MCF 10A (cell line): ENCODE data around the gene CSTF3. TPM values are rescaled to one million over a fixed set of nuclear protein-coding genes. Genes with fewer than 3 reads are reported as not detected.
A peak's percentile ranks its signal among the peaks of the same experiment; 100 is the strongest.

Source experiments
- BruUV-seq: library from RNA; stranded (reverse); fragments of 400-500 nt; replicated peaks from 2 replicates; lab custom pipeline; 2021; lab: Mats Ljungman, UMichigan
- CTCF ChIA-PET: fragments of 300-600 bp; sonication (Branson Sonifier 250); formaldehyde crosslinking; extraction: SDS; loops from one replicate; lab custom pipeline; 2021; ENCODE audit warnings: antibody characterized with exemption, inconsistent platforms; lab: Yijun Ruan, JAX
- POLR2A ChIA-PET: fragments of 300-600, 350-650 bp; sonication (Branson Sonifier 250); formaldehyde crosslinking; extraction: SDS; loops from one replicate; lab custom pipeline; 2020; ENCODE audit warnings: antibody characterized with exemption, inconsistent platforms; lab: Yijun Ruan, JAX
- DNase-seq: peaks from one replicate; pipeline ENCODE4 v3.0.0-alpha.2; 2018; ENCODE audit not compliant: unreplicated experiment
- H3K27ac Mint-ChIP-seq: one replicate; pipeline ENCODE4 v1.8.0; 2022; ENCODE audit warnings: mild to moderate bottlenecking, low read depth, mixed read lengths; ENCODE audit not compliant: unreplicated experiment
- H3K27me3 Mint-ChIP-seq: one replicate; pipeline ENCODE4 v1.8.0; 2022; ENCODE audit warnings: mixed read lengths; ENCODE audit not compliant: insufficient read depth, unreplicated experiment
- H3K36me3 Mint-ChIP-seq: one replicate; pipeline ENCODE4 v1.8.0; 2022; ENCODE audit warnings: mild to moderate bottlenecking, moderate library complexity, mixed read lengths; ENCODE audit not compliant: insufficient read depth, unreplicated experiment
- H3K4me1 Mint-ChIP-seq: one replicate; pipeline ENCODE4 v1.8.0; 2022; ENCODE audit warnings: mixed read lengths; ENCODE audit not compliant: insufficient read depth, unreplicated experiment
- H3K4me3 Mint-ChIP-seq: one replicate; pipeline ENCODE4 v1.8.0; 2022; ENCODE audit warnings: mild to moderate bottlenecking, moderate library complexity, mixed read lengths; ENCODE audit not compliant: unreplicated experiment
- H3K9me3 Mint-ChIP-seq: one replicate; pipeline ENCODE4 v1.8.0; 2022; ENCODE audit warnings: mixed read lengths; ENCODE audit not compliant: unreplicated experiment
- intact Hi-C: fragments of 100-400 bp; cut with micrococcal nuclease; formaldehyde crosslinking; loops from 2 replicates; pipeline ENCODE4 v1.14.1; 2022
- total RNA-seq: library from RNA; stranded (reverse); gene quantifications from 2 replicates; pipeline ENCODE4 v1.2.3, GENCODE V29; 2022
- TF ChIP-seq, protein P1 (sequence below): fragments of 200-600 bp; IDR thresholded peaks from one replicate; pipeline ENCODE4 v1.8.0; 2022; ENCODE audit warnings: antibody characterized with exemption, mild to moderate bottlenecking; ENCODE audit not compliant: unreplicated experiment

The CSTF3 gene
- total RNA-seq, 1 experiment from 2014 or later, result 48.4 TPM

DNA sequence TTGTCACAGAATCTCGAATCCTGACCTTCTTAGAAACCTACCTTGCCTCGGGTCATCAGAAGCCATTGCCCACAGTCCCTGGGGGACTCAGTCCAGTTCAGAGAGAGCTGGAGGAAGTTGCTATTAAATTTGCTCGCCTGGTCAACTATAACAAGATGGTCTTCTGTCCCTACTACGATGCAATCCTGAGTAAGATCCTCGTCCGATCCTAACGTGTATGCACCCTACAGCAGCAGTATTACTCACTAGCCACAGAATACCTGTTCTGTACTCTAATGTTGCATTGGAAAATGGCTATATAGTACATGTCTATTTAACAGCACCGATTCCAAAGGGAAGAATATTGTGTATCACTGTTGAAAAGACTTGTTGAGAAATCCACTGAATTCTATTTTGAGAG lies 88.8 kb downstream of the CSTF3 start:
- ChIA-PET CTCF (interaction anchor here (0.7 kb wide), 1 partner anchor 111 kb away, joined by 3 read pairs; no protein-coding TSS in a partner anchor), POLR2A (no interaction called here)
- H3K4me1 Mint-ChIP-seq, result no peaks in the 10 kb centered on the region
- H3K27me3 Mint-ChIP-seq, result no peaks in the 10 kb centered on the region
- TF ChIP-seq, protein P1, sequence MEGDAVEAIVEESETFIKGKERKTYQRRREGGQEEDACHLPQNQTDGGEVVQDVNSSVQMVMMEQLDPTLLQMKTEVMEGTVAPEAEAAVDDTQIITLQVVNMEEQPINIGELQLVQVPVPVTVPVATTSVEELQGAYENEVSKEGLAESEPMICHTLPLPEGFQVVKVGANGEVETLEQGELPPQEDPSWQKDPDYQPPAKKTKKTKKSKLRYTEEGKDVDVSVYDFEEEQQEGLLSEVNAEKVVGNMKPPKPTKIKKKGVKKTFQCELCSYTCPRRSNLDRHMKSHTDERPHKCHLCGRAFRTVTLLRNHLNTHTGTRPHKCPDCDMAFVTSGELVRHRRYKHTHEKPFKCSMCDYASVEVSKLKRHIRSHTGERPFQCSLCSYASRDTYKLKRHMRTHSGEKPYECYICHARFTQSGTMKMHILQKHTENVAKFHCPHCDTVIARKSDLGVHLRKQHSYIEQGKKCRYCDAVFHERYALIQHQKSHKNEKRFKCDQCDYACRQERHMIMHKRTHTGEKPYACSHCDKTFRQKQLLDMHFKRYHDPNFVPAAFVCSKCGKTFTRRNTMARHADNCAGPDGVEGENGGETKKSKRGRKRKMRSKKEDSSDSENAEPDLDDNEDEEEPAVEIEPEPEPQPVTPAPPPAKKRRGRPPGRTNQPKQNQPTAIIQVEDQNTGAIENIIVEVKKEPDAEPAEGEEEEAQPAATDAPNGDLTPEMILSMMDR, result no peak
- H3K27ac Mint-ChIP-seq, result no peak overlapping the region
- H3K36me3 Mint-ChIP-seq, result peaks cover 88% of the 10 kb centered on the region
- DNase-seq, result no peak
- BruUV-seq, result no TSS peak
- no peaks in the 10 kb centered on the region for H3K9me3 Mint-ChIP-seq
- intact Hi-C loops, result no loop called here
- no peak overlapping the region for H3K4me3 Mint-ChIP-seq

DNA sequence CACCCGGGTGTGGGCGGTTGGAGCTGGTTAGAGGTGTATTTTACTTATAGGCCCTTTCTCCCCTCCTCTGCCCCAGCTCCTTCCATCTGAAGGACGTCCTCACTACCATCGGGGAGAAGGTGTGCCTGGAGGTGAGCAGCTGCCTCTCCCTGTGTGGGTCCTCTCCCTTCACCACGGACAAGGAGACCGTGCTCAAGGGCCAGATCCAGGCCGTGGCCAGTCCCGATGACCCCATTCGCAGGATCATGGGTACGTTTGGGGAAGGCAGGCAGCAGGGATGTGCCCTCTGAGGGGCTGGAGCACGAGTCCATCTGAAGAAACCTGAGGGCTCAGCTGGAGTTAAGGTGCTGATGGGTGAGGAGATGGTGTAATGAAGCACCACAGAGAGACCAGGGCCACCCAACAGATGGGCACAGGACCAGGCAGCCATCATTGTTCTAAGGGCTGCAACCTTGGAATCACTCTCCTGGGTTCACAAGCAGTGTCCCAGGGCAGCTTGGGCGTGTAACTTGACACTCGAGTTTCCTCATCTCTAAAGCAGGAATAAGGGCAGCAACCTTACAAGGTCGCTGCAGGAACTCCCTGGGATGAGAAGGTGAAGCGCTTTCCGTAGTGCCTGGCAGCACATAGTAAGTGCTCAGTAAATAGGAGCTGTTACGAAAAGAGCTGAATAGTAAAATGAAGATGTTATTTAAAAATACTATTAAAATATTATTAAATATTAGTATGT lies 92.5 kb downstream of the CSTF3 start:
- Mint-ChIP-seq H3K36me3 (peaks cover 90% of the 10 kb centered on the region), H3K9me3 (no peaks in the 10 kb centered on the region), H3K27ac (no peak overlapping the region), H3K4me3 (no peak overlapping the region), H3K27me3 (no peaks in the 10 kb centered on the region), H3K4me1 (peaks cover 9% of the 10 kb centered on the region)
- no TSS peak for BruUV-seq
- TF ChIP-seq, protein P1, result no peak
- ChIA-PET POLR2A (no interaction called here), CTCF (interaction anchor here (0.6 to 10.4 kb wide), 5 partner anchors 8 to 228 kb away, joined by 3 to 232 read pairs (median 3); no protein-coding TSS in a partner anchor)
- no peak for DNase-seq
- intact Hi-C loops, result loop anchor here (10.0 kb wide), 1 partner anchor 54 kb away; the partner anchor contains the start of gene DEPDC7

DNA sequence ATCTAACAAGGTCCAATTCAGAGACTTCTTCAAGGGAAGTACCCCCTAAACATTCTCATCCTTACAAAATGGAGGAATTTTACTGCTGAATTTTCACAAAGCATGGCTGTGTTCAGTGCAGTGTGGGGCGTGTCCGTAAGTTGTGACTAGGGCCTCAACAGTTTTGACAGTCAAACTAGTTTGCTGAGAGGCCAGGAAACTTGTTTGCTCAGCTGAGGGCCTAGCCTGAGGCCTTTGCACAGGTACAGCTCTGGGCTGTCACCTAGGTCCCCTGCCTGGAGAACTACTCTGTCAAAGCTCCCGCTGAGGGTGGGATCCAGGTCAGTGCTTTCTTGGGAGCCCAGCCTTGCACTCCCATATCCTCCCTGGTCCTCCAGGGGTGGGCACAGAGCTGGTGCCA lies 94.0 kb downstream of the CSTF3 start:
- POLR2A ChIA-PET, result interaction anchor here (0.5 to 0.7 kb wide), 2 partner anchors 20 to 23 kb away, joined by 3 to 6 read pairs; no protein-coding TSS in a partner anchor
- H3K4me1 Mint-ChIP-seq, result peaks cover 23% of the 10 kb centered on the region
- CTCF ChIA-PET, result interaction anchor here (0.6 to 10.4 kb wide), 10 partner anchors 16 to 180 kb away, joined by 3 to 232 read pairs (median 3); no protein-coding TSS in a partner anchor
- TF ChIP-seq, protein P1, result no peak
- H3K27ac Mint-ChIP-seq, result no peak overlapping the region
- no TSS peak for BruUV-seq
- H3K36me3 Mint-ChIP-seq, result peaks cover 84% of the 10 kb centered on the region
- intact Hi-C loops, result loop anchor here (10.0 kb wide), 1 partner anchor 52 kb away; the partner anchor contains the start of gene DEPDC7
- H3K9me3 Mint-ChIP-seq, result no peaks in the 10 kb centered on the region
- no peaks in the 10 kb centered on the region for H3K27me3 Mint-ChIP-seq
- no peak for DNase-seq
- no peak overlapping the region for H3K4me3 Mint-ChIP-seq

DNA sequence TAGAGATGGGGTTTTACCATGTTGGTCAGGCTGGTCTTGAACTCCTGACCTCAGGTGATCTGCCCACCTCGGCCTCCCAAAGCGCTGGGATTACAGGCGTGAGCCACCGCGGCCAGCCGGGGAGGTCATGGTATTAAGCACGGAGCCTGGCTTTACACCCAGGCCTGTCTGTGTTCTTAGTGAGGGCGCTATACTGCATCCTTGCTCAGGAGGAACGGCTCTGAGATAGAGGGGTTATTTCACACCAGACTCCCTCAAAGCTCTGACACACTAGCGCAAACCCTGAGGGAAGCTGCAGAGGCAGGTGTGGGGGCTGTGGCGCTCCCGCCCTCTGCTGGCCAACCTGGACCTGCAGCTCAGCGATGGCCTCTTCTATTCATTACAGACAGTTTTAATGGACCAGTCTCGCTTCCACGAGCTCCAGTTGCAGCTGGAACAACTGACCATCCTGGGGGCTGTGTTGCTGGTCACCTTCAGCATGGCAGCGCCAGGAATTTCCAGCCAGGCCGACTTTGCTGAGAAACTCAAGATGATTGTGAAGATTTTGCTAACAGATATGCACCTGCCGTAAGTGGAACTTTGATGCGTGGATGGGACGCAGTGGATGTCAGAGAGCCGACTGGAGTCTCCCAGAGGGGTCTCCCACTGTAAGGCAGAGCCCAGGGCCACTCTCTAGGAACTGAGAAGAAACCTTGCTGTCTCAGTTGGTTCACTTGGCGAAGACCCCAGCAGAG lies 95.7 kb downstream of the CSTF3 start:
- ChIA-PET POLR2A (interaction anchor here (0.9 to 1.6 kb wide), 9 partner anchors 13 to 175 kb away, joined by 3 to 8 read pairs (median 4); no protein-coding TSS in a partner anchor), CTCF (interaction anchor here (0.5 to 10.4 kb wide), 43 partner anchors 8 to 947 kb away, joined by 3 to 232 read pairs (median 5); partner anchors contain the start of gene TCP11L1)
- Mint-ChIP-seq H3K36me3 (peaks cover 81% of the 10 kb centered on the region), H3K9me3 (no peaks in the 10 kb centered on the region), H3K27me3 (no peaks in the 10 kb centered on the region), H3K27ac (no peak overlapping the region), H3K4me3 (no peak overlapping the region), H3K4me1 (peaks cover 32% of the 10 kb centered on the region)
- DNase-seq, result peak; percentile 70
- TF ChIP-seq, protein P1, result peak; percentile 85
- BruUV-seq, result no TSS peak
- intact Hi-C loops, result loop anchor here (1.0 to 10.0 kb wide), 3 partner anchors 51 to 256 kb away; partner anchors contain the start of gene DEPDC7
